NCI-H1092 treated with DMSO at 0.1 percent for 48 hours (cell line): ENCODE measurements around the gene ABR.
A peak's percentile ranks its signal among the peaks of the same experiment; 100 is the strongest.
"Not testable (repeated sequence)": the region's sequence is repeated elsewhere in the genome, so short reads cannot be mapped to it uniquely, and the experiment has no call there.

Experiments
- DNase-seq: peaks from one replicate; lab custom pipeline; 2025; lab: John Stamatoyannopoulos, UW

ABR gene

GRCh38 chr17:981292-981658, 198.5 kb downstream of the ABR start:
- DNase-seq: no peak

- peak; percentile 71 for DNase-seq
These were observed 199.1 kb downstream of the ABR start for GRCh38 chr17:980406-981291.

GRCh38 chr17:979539-980405, 200.0 kb downstream of the ABR start, which contains the start of gene NXN:
Gene NXN, minus strand, starts transcription at chr17:979776.
- DNase-seq: peak; percentile 63

- DNase-seq: no peak
These were observed 200.6 kb downstream of the ABR start for GRCh38 chr17:979212-979538.

GRCh38 chr17:978103-979093, 201.4 kb downstream of the ABR start:
- DNase-seq: no peak

- DNase-seq: no peak
These were observed 202.6 kb downstream of the ABR start for GRCh38 chr17:977166-977565.

GRCh38 chr17:976312-976711, 203.5 kb downstream of the ABR start:
- no peak for DNase-seq

- DNase-seq: no peak
These were observed 204.3 kb downstream of the ABR start for GRCh38 chr17:975371-975915.

- not testable (repeated sequence) for DNase-seq
These were observed 205.0 kb downstream of the ABR start for GRCh38 chr17:974778-975177.

- DNase-seq: no peak
These were observed 206.7 kb downstream of the ABR start for GRCh38 chr17:973053-973452.

GRCh38 chr17:971861-972260, 207.9 kb downstream of the ABR start:
- not testable (repeated sequence) for DNase-seq

GRCh38 chr17:970364-970763, 209.4 kb downstream of the ABR start:
- DNase-seq: no peak

GRCh38 chr17:969811-970355, 209.9 kb downstream of the ABR start:
- DNase-seq: no peak

GRCh38 chr17:968812-969730, 210.7 kb downstream of the ABR start:
- no peak for DNase-seq

GRCh38 chr17:967122-967521, 212.7 kb downstream of the ABR start:
- no peak for DNase-seq

- no peak for DNase-seq
These were observed 214.3 kb downstream of the ABR start for GRCh38 chr17:965311-965989.

GRCh38 chr17:964876-965275, 214.9 kb downstream of the ABR start:
- no peak for DNase-seq

- DNase-seq: no peak
These were observed 217.1 kb downstream of the ABR start for GRCh38 chr17:962670-963069.

- DNase-seq: no peak
These were observed 217.6 kb downstream of the ABR start for GRCh38 chr17:962166-962565.
